ENCODE results near the gene TMEM132D. TPM values are rescaled to one million over a fixed set of nuclear protein-coding genes. Genes with fewer than 3 reads are reported as not detected.

The TMEM132D gene
- total and polyA plus RNA-seq, 8 donors: 0.19 to 2.8 (median 0.46) TPM

GRCh38 chr12:129873833-129874208, 30.0 kb downstream of the TMEM132D start:
- intact Hi-C loops (cut with DNase I): no loop called here
- 48 to 58% methylated on average over 6 of the region's 6 CpGs for WGBS, 2 donors
- Histone ChIP-seq H3K4me1 (no peaks in the 10 kb centered on the region), H3K4me3 (no peak overlapping the region), H3K9me3 (no peaks in the 10 kb centered on the region), H3K27ac (no peak overlapping the region), H3K36me3 (no peaks in the 10 kb centered on the region), H3K27me3 (peaks cover 0 to 12% (median 2%) of the 10 kb centered on the region in 4 donors)
- ATAC-seq (no peak), FAIRE-seq (no peak), DNase-seq (no peak)
- TF ChIP-seq CTCF (IDR thresholded peaks at IDR 0.05): no peak

GRCh38 chr12:129873111-129873832, 30.6 kb downstream of the TMEM132D start:
- no peak for ATAC-seq
- no peak for TF ChIP-seq CTCF (IDR thresholded peaks at IDR 0.05)
- no peak overlapping the region for H3K27ac ChIP-seq
- DNase-seq: no peak
- no peaks in the 10 kb centered on the region for H3K4me1 ChIP-seq
- peaks cover 0 to 9% (median 1%) of the 10 kb centered on the region in 4 donors for H3K27me3 ChIP-seq
- intact Hi-C loops (cut with DNase I): no loop called here
- H3K36me3 ChIP-seq: no peaks in the 10 kb centered on the region
- no peak for FAIRE-seq
- H3K9me3 ChIP-seq: no peaks in the 10 kb centered on the region
- 48 to 51% methylated on average over 13 of the region's 13 CpGs for WGBS, 2 donors
- no peak overlapping the region for H3K4me3 ChIP-seq

- Histone ChIP-seq H3K4me1 (no peaks in the 10 kb centered on the region), H3K36me3 (no peaks in the 10 kb centered on the region), H3K9me3 (no peaks in the 10 kb centered on the region), H3K27ac (no peak overlapping the region), H3K27me3 (peaks cover 0 to 4% (median 1%) of the 10 kb centered on the region in 4 donors), H3K4me3 (no peak overlapping the region)
- DNase-seq (no peak), FAIRE-seq (no peak), ATAC-seq (peak in 2 of 4 donors; percentile 67 to 84)
- WGBS, 2 donors: 20 to 23% methylated on average over 19 of the region's 19 CpGs
- intact Hi-C loops (cut with DNase I): no loop called here
- TF ChIP-seq CTCF (IDR thresholded peaks at IDR 0.05): no peak
These were observed 31.5 kb downstream of the TMEM132D start for GRCh38 chr12:129871991-129872972.

- no peak for DNase-seq
- intact Hi-C loops (cut with DNase I): no loop called here
- 44 to 55% methylated on average over 5 of the region's 5 CpGs for WGBS, 2 donors
These were observed 33.0 kb downstream of the TMEM132D start for GRCh38 chr12:129870796-129871195.

More at GRCh38 chr12:129870796-129871195, 33.0 kb downstream of the TMEM132D start:
- no peaks in the 10 kb centered on the region for H3K4me1 ChIP-seq
- H3K9me3 ChIP-seq: no peaks in the 10 kb centered on the region
- no peak for FAIRE-seq
- H3K27me3 ChIP-seq: peaks cover 0 to 4% (median 1%) of the 10 kb centered on the region in 4 donors
- H3K4me3 ChIP-seq: no peak overlapping the region
- H3K27ac ChIP-seq: no peak overlapping the region
- no peak for ATAC-seq
- TF ChIP-seq CTCF (IDR thresholded peaks at IDR 0.05): no peak
- H3K36me3 ChIP-seq: no peaks in the 10 kb centered on the region
